Measurements from ENCODE around the gene UXT. TPM values are rescaled to one million over a fixed set of nuclear protein-coding genes. Genes with fewer than 3 reads are reported as not detected.

UXT gene
- total RNA-seq, 2 donors from 2014 or later: 41.9 to 56.6 TPM

DNA sequence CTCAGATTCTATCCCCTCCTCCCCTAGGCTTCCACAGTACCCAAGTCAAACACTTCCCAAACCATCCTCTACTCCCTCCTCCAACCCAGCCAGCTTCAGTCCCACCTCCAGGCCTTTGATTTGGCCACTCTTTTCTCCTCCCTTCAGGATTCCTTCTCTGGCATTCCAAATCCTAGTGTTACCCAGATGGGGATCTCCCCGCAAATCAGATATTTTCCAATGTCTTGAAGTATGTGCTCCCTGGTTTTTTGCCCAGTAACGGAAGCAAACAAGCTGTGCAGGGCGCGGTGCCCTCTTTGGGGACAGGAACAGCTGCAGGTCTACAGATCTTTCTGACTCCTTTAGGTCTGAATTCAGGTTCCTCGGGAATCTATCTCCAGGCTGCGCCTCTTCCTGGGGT, 37.1 kb downstream of the UXT start:
- Histone ChIP-seq H3K4me1 (peaks cover 13% of the 10 kb centered on the region), H3K36me3 (replicated peaks in 1 of 2; ENCODE audit: insufficient read depth in 1 of 2, low read depth in 2 of 2) (no peaks in the 10 kb centered on the region), H3K27ac (no peak overlapping the region), H3K27me3 (no peaks in the 10 kb centered on the region), H3K4me3 (no peak overlapping the region), H3K9me3 (no peaks in the 10 kb centered on the region)
- WGBS, 2 donors: 71 to 88% methylated on average over 6 of the region's 6 CpGs
- intact Hi-C loops (cut with DNase I): no loop called here
- TF ChIP-seq, protein P1, sequence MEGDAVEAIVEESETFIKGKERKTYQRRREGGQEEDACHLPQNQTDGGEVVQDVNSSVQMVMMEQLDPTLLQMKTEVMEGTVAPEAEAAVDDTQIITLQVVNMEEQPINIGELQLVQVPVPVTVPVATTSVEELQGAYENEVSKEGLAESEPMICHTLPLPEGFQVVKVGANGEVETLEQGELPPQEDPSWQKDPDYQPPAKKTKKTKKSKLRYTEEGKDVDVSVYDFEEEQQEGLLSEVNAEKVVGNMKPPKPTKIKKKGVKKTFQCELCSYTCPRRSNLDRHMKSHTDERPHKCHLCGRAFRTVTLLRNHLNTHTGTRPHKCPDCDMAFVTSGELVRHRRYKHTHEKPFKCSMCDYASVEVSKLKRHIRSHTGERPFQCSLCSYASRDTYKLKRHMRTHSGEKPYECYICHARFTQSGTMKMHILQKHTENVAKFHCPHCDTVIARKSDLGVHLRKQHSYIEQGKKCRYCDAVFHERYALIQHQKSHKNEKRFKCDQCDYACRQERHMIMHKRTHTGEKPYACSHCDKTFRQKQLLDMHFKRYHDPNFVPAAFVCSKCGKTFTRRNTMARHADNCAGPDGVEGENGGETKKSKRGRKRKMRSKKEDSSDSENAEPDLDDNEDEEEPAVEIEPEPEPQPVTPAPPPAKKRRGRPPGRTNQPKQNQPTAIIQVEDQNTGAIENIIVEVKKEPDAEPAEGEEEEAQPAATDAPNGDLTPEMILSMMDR (IDR thresholded peaks at IDR 0.05): no peak
- TF ChIP-seq POLR2A (IDR thresholded peaks at IDR 0.05): no peak
- no peak for DNase-seq
- ATAC-seq: no peak

DNA sequence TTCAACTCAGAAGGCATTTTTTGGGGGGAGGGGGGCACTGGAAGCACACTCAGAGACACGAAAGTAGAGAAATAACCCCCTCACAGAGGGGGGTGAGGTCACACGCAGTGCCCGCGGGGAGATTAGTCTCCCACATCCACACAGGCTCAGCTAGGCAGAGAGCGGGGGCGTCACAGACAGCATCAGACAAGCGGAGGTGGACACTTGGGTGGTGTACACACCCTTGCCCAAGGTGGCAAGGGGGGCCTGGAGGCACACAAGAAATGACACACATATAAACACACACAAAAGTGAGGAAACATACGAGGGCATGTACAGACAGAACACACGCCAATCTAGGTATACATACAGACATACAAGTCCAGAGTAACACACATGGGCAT, 38.7 kb downstream of the UXT start:
- Histone ChIP-seq H3K36me3 (replicated peaks in 1 of 2; ENCODE audit: insufficient read depth in 1 of 2, low read depth in 2 of 2) (no peaks in the 10 kb centered on the region), H3K9me3 (no peaks in the 10 kb centered on the region), H3K27ac (no peak overlapping the region), H3K27me3 (no peaks in the 10 kb centered on the region), H3K4me3 (no peak overlapping the region), H3K4me1 (peaks cover 13% of the 10 kb centered on the region)
- TF ChIP-seq, protein P1 (IDR thresholded peaks at IDR 0.05): no peak
- TF ChIP-seq POLR2A (IDR thresholded peaks at IDR 0.05): no peak
- 41% methylated on average over 5 of the region's 9 CpGs; no CpG with 5 or more reads in 1 of the 2 donors for WGBS, 2 donors
- ATAC-seq: no peak
- intact Hi-C loops (cut with DNase I): no loop called here
- no peak for DNase-seq

DNA sequence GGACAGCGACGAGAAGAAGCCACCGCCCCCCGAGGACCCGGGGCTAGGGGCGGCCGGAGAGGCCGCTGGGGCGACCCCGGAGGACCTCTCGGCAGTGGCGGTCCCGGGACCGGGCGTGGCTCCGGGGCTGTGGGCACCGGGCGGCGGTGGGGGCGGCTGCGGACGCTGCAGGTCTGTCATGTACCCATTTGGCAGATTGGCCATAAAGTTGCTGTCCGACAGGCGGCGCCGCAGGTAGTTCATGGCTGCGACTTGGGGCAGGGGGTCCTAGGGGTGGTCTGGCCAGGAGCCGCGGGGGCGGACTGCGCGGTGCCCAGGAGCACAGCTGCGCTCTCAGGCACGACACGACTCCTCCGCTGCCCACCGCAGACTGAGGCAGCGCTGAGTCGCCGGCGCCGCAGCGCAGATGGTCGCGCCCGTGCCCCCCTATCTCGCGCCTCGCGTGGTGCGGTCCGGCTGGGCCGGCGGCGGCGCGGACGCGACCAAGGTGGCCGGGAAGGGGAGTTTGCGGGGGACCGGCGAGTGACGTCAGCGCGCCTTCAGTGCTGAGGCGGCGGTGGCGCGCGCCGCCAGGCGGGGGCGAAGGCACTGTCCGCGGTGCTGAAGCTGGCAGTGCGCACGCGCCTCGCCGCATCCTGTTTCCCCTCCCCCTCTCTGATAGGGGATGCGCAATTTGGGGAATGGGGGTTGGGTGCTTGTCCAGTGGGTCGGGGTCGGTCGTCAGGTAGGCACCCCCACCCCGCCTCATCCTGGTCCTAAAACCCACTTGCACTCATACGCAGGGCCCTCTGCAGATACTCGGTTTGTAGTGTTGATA, 39.3 kb downstream of the UXT start, which contains the start of gene SYN1:
Gene SYN1, minus strand, starts transcription at position 372 of the 817 bp plus-strand sequence. Its CDS starts 129 bp downstream, at position 243.
- H3K27me3 ChIP-seq: no peaks in the 10 kb centered on the region
- WGBS, 2 donors: 1% methylated on average over 54 of the region's 88 CpGs; no CpG with 5 or more reads in 1 of the 2 donors
- ATAC-seq: peak; percentile 96

DNA sequence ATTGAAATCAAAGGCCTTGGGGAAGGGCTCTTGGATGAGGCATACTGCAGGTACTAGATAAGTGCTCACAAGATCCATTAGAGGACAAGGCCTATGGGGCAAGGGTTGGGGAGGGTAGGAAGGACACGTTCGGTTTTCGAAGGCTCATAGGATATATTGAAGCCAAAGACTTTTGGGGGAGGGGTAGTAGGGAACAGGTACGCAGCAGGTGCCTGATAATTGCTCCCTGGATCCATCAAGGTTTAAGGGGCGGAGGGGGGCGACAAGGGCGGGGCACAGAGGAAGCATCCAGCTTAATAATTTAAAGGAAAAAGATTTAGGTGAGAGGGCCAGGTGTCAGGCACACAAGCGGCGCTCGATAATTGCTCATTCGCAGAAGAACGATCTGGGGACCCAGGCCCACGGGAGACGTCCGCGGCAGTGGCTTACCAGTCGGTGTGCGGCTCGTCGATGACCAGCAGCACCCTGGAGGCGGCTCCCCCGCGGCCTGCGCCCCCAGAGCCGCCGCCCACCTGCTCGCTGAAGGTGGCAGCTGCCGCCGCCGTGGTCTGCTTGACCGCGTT, 40.0 kb downstream of the UXT start:
- Histone ChIP-seq H3K4me3 (no peak overlapping the region), H3K36me3 (replicated peaks in 1 of 2; ENCODE audit: insufficient read depth in 1 of 2, low read depth in 2 of 2) (no peaks in the 10 kb centered on the region), H3K9me3 (no peaks in the 10 kb centered on the region), H3K27ac (no peak overlapping the region), H3K27me3 (no peaks in the 10 kb centered on the region), H3K4me1 (peaks cover 13% of the 10 kb centered on the region)
- 28 to 73% methylated on average over 9 to 28 of the region's 32 CpGs for WGBS, 2 donors
- intact Hi-C loops (cut with DNase I): no loop called here
- TF ChIP-seq, protein P1 (IDR thresholded peaks at IDR 0.05): no peak
- no peak for TF ChIP-seq POLR2A (IDR thresholded peaks at IDR 0.05)
- DNase-seq (no peak), ATAC-seq (no peak)

More for the DNA sequence above, 39.3 kb downstream of the UXT start, which contains the start of gene SYN1:
- intact Hi-C loops (cut with DNase I): no loop called here
- Histone ChIP-seq H3K4me3 (no peak within 1 kb of the TSS), H3K36me3 (replicated peaks in 1 of 2; ENCODE audit: insufficient read depth in 1 of 2, low read depth in 2 of 2) (no peaks in the 10 kb centered on the region), H3K4me1 (peaks cover 13% of the 10 kb centered on the region), H3K27ac (no peak within 1 kb of the TSS), H3K9me3 (no peaks in the 10 kb centered on the region)
- no peak for TF ChIP-seq POLR2A (IDR thresholded peaks at IDR 0.05)
- TF ChIP-seq, protein P1 (IDR thresholded peaks at IDR 0.05): peak in 3 of 7 experiments; percentile 22 to 62 (median 47)
- peak; percentile 84 to 87 (median 86) for DNase-seq
